HUDEP-2 (cell line): Measurements from ENCODE around the gene ARL3.
"Not testable (repeated sequence)": the region's sequence is repeated elsewhere in the genome, so short reads cannot be mapped to it uniquely, and the experiment has no call there.

Experiments used
- DNase-seq, 76 experiments: peaks; one replicate each; lab custom pipeline; 2025; ENCODE audit not compliant: unreplicated experiment in 76 of 76; lab: John Stamatoyannopoulos, UW

The ARL3 gene

DNA sequence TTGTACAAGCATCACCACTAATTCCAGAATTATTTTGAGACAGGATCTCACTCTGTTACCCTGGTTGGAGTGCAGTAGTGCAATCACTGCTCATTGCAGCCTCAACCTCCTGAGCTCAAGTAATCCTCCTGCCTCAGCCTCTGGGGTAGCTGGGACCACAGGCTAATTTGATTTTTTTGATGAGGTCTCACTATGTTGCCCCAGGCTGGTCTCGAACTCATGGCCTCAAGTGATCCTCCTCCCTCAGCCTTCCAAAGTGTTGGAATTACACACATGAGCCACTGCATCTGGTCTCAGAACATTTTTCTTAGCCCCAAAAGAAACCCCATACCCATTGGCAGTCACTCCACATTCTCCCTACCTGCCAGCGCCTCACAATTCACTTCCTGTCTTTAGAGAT is 26.0 kb upstream of the ARL3 start:
- no peak for DNase-seq

DNA sequence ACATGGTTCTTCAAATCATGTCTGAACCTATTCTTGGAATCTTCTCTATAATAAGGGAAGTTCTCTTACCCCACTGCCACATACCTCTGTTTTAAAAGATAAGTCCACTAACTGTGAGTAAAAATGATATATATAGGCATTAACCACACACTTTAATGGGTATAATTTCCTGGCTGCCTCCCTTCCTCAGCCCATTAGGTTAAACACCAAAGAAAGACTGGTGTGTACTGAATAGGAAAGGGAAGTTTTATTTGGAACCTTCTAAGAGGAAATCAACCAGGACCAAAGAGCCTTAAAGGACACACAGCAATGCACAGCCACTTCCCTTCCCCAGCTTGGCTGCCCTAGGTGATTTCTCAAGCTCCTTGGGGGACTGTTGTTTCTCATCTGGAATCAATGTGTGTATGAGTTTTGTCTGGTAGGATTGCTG is 24.5 kb upstream of the ARL3 start:
- DNase-seq, result peak in 1 of 76 experiments; percentile 28

DNA sequence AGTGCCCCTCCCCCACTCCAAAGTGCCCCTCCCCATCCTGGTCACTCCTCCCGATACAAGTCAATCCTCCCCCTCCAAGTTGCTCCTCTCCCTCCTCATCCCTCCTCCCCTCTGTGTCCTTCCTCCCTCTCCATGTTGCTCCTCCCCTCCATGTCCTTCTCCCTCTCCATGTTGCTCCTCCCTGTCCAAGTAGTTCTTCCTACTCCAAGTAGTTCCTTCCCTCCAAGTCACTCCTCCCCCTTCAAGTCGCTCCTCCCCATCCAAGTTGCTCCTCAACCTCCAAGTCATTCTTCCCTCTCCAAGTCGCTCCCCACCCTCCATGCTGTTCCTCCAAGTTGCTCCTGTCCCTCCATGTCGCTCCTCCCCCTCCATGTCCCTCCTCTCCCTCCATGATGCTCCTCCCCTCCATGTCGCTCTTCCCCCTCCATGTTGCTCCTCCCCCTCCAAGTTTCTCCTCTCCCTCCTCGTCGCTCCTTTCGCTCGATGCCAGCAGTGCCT is 20.9 kb upstream of the ARL3 start:
- DNase-seq, result no peak

DNA sequence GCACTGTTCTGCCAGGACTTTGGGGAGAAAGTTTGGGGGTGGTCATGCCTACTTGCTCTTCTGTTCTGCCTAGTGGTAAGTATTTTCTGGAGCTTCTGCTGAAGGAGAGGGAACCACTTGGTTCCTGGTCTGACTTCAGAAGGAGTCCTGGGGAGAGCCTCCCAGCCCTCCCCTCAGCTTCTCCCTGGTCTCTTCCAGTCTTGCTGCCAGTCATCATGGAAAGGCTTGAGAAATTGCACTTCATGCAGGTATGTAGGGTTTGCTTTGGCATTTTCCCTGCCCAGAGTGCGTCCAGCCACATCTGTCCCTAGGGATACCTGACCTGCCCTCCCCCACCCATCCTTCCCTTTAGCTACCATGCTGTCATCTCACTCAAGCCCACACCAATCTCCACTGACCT is 18.5 kb upstream of the ARL3 start:
- no peak for DNase-seq

DNA sequence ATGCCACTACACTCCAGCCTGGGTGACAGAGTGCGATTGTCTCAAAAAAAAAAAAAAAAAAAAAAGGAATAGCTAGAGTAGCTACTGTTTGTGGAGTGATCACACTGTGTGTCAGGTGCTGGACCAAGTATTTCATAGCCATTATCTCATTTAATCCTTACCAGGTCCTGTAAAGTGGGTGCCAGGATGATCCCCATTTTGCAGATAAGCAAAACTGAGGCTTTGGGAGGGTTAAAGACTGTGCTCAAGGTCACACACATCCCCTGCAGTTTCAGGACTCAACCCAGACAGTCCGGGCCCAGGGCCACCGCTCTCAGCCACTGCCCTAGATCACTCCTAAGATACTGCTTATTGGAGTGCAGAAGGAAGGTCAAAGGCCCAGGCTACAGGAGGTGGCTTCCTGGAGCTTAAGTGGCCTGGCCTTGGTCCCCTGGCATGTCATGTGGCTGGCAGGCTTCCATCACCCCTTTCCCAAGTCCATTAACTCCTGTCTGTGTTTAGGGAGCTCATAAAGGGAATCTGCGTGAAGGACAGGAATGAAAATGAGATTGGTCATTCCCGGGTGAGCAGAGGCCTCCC is 17.1 kb upstream of the ARL3 start:
- DNase-seq, result no peak

DNA sequence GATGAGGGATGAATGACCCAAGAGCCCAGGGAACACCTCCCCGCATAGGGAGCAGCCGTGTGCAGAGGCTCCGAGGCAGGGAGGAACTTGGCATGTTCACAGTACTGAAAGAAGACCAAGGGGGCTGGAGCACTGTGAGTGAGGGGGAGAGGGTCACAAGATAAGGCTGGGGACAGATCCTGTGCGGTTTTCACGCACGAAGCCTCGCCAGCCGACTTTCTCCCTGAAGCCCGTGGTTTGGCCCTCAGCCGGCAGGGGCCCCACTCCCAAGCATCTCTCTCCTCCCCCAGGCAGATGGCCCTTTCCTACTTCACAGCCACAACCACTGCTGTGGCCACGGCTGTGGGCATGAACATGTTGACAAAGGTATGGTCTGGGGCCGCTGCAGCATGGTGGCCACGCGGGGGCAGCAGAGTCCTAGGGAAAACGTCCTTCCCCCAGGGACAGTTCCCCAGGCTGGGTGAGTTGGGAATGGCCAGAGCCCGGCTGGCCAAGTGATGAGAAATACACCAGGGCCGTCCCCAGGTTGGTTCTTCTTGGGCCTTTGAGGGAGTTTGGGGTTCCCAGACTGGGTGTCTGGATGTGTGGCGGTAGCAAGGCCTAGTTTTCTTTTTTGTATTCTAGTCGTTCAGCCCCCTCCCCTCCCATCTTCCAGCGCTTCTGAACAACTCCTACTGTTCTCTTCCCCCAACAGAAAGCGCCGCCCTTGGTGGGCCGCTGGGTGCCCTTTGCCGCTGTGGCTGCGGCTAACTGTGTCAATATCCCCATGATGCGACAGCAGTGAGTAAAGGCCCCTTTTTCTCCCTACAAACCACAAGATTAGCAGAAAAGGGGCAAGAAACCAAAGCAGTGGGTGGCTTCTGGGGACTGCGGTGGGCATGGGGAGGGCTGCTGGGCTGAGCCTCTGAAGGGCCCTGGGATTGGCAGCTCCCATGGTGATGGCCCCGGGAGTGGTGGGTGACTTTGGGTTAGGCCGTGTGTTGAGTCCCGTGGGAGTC is 15.1 kb upstream of the ARL3 start:
- peak in 69 of 76 experiments; percentile 1 to 87 (median 62) for DNase-seq

DNA sequence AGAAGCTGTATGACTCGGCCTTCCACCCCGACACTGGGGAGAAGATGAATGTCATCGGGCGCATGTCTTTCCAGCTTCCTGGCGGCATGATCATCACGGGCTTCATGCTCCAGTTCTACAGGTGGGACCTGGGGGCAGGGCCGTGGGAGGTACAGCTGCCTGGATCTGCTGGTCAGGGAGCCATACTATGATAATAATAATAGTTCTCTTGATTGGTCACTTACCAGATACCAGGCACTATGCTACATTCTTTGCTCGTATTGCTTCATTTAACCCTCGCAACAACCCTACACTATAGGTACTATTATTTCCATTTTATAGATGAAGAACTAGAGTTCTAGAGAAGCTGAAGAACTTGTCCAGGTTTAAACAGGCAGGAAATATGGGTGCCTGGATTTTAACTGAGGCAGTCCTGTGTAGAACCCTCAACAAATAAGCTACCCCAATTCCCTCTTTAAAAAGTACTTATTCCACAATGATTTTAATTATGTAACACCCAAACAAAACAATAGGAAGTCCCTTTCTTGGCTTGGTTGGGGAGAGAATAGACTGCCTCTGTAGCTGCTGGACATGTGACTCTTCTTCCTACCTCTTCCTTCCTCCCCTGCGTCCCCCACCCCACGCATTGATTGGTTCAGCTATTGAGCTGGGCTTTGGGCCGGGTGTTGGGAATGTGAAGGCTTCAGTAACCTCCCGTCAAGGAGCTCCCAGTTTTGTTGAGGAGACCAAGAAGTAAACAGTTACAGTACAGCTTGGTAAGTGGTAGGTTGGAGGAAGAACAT is 13.0 kb upstream of the ARL3 start:
- DNase-seq, result no peak

DNA sequence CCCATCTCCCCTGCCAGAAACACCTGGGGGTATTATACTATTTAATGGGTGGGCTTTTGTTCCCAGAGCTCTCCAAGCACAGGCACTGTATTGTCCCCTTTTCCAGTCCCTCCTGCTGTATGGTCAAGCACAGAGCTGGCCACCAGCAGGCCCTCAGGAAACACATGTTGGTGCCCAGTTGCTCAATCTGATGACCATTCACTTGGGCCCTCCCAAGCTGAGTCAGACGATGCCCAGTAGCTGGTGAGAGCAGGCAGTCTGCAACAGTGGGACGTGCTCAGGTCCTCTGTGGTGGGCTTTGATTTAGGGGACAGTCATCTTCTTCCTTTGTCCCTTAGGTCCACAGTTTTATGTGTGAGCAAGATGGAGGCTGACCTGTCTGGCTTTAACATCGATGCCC is 12.1 kb upstream of the ARL3 start:
- DNase-seq, result no peak

DNA sequence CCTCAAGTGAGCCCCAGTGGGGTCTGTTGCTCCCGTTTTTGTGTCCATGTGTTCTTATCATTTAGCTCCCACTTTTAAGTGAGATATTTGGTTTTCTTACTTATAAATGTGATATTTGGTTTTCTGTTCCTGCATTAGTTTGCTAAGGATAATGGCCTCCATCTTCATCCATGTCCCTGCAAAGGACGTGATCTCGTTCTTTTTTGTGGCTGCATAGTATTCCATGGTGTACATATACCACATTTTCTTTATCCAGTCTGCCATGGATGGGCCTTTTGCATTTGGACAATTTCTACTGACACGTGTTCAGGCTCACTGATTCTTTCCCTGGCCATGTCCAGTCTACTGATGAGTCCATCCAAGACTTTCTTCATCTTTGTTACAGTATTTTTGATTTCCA is 9.8 kb upstream of the ARL3 start:
- no peak for DNase-seq

DNA sequence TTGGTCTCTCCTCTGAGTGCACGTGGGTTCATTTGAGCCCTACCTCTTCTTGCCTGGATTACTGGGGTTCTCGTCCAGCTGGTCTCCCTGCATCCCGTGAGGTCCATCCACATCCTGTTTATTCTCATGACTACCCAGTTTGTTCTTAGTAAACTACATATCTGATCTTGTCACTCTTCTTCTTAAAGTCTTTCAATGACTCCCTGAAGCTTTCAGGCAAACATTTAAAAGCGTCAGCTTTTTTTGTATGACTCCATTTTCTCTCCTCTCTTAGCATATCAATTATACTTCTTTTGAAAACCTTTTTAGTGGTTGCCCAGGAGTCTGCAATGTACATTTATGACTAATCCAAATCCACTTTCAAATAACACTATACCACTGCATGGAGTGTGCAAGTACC is 7.8 kb upstream of the ARL3 start:
- DNase-seq, result no peak

DNA sequence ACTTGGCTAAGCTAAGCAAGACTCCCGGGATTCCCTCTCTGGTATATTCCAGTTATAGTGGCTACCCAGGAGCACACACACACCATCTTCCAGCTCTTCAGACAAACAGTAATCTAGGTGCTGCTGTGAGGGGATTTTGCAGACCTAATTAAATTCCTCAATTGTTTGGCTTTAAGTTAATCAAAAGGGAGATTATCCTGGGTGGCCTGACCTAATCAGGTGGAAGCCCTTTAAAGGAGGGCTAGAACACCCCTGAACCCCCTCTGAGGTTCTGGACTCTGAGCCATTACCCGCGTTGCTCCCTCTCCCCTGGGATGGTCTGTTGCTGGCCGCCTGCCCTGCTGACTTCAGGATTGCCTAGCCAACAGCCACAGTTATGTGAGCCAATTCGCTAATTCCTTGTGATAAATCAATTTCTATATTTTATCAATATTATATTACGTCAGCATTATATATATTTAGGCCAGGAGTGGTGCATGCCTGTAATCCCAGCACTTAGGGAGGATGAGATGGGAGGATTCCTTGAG is 6.6 kb upstream of the ARL3 start:
- DNase-seq, result no peak

DNA sequence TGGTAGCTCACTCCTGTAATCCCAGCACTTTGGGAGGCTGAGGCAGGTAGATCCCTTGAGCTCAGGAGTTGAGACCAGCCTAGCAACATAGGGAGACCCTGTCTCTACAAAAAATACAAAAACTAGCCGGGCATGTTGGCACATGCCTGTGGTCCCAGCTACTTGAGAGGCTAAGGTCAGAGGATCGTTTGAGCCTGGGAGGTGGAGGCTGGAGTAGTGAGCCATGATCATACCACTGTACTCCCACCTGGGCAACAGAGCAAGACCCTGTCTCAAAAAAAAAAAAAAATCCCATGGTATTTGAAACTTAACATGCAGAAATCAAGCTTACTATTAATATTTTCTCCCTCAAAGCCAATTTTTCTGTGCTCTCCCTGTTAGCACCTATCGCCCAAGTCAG is 6.1 kb upstream of the ARL3 start:
- no peak for DNase-seq

DNA sequence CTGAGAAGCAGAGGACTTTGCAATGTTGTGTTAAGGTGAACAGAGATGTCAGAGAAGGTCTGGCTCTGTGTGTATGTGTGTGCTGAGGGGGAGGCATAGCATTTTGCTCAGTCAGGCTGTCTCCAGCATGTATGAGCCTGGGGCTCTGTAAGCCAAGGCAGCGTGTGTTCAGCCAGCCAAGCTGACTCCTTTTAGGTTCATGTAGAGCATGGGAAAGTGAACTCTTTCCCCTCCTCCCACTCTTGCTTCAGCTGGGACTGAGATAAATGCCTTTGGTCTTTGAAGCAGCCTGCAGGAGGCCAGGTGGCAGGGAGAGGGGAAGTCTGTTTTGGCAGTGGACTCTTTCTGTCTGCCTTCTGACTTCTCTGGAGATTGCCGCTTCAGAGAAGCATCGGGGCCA is 4.0 kb upstream of the ARL3 start:
- peak in 13 of 76 experiments; percentile 2 to 34 (median 9) for DNase-seq

DNA sequence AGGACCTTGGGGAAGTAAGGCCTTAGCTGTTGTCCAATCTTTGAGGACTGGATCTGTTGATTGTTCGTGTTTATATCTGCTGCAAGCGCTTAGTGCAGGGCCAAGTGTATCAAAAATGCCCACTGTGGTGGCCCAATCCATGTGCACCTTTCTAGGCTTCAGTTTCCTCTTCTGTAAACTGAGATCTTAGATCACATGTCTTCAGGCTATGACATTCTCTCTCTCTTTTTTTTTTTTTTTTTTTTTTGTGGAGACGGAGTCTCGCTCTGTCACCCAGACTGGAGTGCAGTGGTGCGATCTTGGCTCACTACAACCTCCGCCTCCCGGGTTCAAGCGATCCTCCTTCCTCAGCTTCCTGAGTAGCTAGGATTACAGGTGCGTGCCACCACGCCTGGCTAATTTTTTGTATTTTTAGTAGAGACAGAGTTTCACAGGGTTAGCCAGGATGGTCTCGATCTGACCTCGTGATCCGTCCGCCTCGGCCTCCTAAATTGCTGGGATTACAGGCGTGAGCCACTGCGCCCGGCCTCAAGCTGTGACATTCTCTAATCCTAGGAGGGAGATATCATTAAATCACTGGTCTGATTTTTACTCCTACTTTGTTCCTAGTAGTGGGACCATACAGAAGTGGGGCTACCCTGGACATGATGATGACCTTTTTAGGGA is 2.8 kb upstream of the ARL3 start:
- DNase-seq, result not testable (repeated sequence)

DNA sequence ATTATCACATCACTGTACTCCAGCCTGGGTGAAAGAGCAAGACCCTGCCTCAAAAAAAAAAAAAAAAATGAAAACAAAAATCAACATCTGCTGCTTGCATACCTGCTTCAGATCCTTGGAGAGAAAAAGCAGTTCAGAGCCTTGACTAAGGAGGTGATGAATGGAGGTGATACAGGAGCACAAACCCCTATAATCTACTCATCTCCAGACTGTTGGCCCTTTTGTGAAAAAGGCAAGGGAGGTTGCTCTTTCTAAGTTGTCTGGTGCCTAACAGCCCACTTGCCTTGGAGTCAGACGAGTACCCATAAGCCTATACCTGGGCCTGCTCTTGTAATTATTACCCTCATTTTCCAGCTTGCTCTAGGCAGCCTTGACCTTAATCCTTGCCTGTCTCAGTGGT is 1.7 kb upstream of the ARL3 start:
- no peak for DNase-seq

DNA sequence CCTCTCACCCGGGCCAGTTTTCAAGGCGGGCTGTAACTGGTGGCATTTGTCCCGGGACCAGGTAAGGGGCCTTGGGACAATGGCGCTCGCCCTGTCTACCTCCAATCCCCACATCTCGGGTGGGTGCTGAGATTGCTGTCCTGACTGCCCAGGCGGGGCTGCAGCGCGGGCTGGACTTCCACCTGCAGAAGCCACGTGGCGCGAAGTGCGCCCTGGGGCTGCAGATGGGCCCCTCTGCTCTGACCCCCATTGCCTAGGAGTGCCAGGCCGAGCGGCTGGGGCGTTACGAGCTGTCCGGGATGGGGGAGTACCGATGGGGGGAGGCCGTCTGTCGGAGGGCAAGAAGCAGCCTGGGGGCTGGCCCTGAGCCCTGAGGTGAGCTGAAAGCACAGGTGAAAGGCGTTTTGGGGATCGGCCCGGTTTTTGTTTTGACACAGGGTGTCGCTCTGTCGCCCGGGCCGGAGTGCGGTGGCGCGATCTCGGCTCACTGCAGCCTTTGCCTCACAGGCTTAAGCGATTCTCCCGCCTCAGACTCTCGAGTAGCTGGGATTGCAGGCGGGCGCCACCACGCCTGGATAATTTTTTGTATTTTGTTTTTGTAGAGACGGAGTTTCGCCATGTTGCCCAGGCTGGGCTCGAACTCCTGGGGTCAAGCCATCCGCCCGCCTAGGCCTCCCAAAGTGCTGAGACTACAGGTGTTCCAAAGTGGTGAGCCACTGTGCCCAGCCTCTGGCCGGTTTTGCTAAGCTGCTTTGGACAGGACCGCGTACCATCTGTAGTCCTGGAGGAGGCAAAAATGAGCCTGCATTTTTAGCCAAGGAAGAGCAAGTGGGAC is 641 bp upstream of the ARL3 start, which contains the start of gene SFXN2:
TSS of gene SFXN2 (plus strand) at position 16 of the 835 bp plus-strand sequence. CDS start 12,001 bp downstream, outside the sequence.
- DNase-seq, result peak in 44 of 76 experiments; percentile 6 to 95 (median 42)

DNA sequence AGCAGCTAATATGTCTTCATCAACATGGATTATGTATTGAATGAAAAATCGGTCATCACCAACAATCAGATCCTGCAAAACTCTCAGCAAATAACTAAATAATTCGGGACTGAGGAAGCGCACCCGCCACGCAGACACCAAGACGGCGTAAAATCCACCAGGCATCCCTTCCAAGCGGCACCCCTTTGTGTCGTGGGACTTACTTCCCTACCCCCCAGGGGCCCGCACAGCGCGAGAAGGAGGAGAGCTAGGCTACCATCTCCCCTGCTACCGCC is 721 bp downstream of the ARL3 start:
- DNase-seq, result peak in 10 of 76 experiments; percentile 29 to 67 (median 46)

DNA sequence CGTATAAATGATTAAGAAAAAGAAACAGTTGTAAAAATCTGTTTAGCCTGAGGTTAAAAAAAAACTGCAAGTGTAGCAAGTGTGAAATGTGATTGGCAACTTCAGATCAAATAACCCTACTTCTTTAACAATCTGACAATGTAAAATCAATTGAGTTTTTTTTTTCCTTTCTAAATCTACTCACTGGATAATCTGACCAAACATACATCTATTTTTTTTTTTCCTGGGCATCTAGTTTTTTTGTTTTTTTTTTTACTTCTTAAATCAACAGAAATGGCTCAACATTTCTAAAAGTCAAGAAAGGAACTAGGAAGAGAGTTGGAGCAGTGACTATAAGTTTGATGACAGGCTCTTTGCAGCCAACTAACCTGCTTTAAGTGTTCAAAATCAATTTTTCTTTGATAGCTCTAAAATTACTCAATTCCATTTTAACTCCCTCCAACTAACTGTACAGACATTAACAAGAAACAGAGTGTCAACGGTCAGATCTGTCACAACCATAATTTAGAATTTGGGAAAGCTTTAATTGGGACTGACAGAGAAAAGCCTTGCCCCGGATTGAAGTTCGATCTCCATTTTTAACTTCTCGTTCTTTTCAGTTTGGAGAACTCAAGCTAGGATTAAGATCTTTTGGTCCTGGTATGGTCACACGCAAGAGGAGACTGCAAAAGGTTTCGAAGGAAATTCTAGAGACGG is 1.2 kb downstream of the ARL3 start:
- DNase-seq, result peak in 1 of 76 experiments; percentile 26

DNA sequence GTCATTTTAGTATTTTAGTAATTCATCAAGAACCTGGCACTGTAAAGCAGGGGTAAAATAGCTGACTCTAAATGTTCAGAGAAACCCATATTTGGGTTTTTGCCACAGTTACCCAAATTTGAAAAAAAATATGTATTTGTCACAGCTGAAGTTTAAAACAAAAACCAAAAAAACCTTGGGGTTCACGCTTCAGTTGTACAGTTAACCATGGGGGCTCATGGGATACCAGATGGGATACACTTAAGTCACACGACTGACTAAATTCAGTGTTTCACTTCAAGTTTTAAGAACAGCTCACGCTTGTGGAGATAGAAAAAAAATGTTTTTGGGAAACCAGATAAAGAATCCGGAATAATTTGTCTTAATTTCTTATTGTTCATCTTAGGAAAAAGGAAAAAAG is 2.1 kb downstream of the ARL3 start:
- no peak for DNase-seq
